ENCODE results near the gene LSM14A.
A peak's percentile ranks its signal among the peaks of the same experiment; 100 is the strongest.

Gene LSM14A

GRCh38 chr19:34134190-34135053, 37.9 kb upstream of the LSM14A start (continued):
- TF ChIP-seq ZNF530 (tag by site-specific recombination; IDR thresholded peaks at IDR 0.05; ENCODE audit: low read depth) (no peak), PRDM4 (tag by site-specific recombination; IDR thresholded peaks at IDR 0.05) (peak; percentile 64), PRDM2 (tag by site-specific recombination; IDR thresholded peaks at IDR 0.05; ENCODE audit: borderline replicate concordance) (0 out of 2 replicates have a peak, but pooled peaks have one; percentile 37), EGR2 (tag by site-specific recombination; IDR thresholded peaks at IDR 0.05; ENCODE audit: low read depth) (peak; percentile 72), PBX3 (CRISPR knock-in tag; IDR thresholded peaks at IDR 0.05) (no peak), ZNF629 (tag by site-specific recombination; IDR thresholded peaks at IDR 0.05) (peak; percentile 87), ZNF558 (tag by site-specific recombination; IDR thresholded peaks at IDR 0.05) (peak; percentile 79), ZNF560 (tag by site-specific recombination; IDR thresholded peaks at IDR 0.05; ENCODE audit: borderline replicate concordance) (no peak), ZNF555 (tag by site-specific recombination; conservative IDR thresholded peaks at IDR 0.05) (no peak), ZNF571 (tag by site-specific recombination; IDR thresholded peaks at IDR 0.05) (no peak), YY2 (tag by site-specific recombination; IDR thresholded peaks at IDR 0.05) (no peak), SP2 (tag by site-specific recombination; IDR thresholded peaks at IDR 0.05) (peak; percentile 92), KLF8 (tag by site-specific recombination; IDR thresholded peaks at IDR 0.05) (peak; percentile 100), BCL11B (tag by site-specific recombination; IDR thresholded peaks at IDR 0.05; ENCODE audit: low read depth) (peak; percentile 98), ZSCAN30 (tag by site-specific recombination; IDR thresholded peaks at IDR 0.05) (peak; percentile 82; the same call in 1 of the 2 replicates), ZBTB44 (tag by site-specific recombination; IDR thresholded peaks at IDR 0.05) (peak; percentile 62; the same call in 1 of the 2 replicates), ZNF202 (tag by site-specific recombination; IDR thresholded peaks at IDR 0.05; ENCODE audit: borderline replicate concordance) (no peak), ZNF292 (tag by site-specific recombination; IDR thresholded peaks at IDR 0.05; ENCODE audit: borderline replicate concordance, low read depth) (no peak), SP7 (tag by site-specific recombination; IDR thresholded peaks at IDR 0.05) (peak; percentile 95), ZNF639 (tag by site-specific recombination; IDR thresholded peaks at IDR 0.05) (peak; percentile 94), ZNF621 (tag by site-specific recombination; IDR thresholded peaks at IDR 0.05) (no peak), ZNF792 (tag by site-specific recombination; IDR thresholded peaks at IDR 0.05) (peak; percentile 92), ZNF664 (tag by site-specific recombination; IDR thresholded peaks at IDR 0.05) (no peak; the same call in none of the 2 replicates)
